GM19239 (cell line): ENCODE measurements around the gene TBX3.

Experiments
- DNase-seq: peaks from one replicate; pipeline ENCODE4 v3.0.0; 2011; ENCODE audit warnings: low spot score; ENCODE audit not compliant: insufficient read length
- FAIRE-seq: peaks from 2 replicates; lab custom pipeline; 2011; peaks lifted over from hg19 to GRCh38; lab: Jason Lieb, UNC

TBX3 gene

GRCh38 chr12:114697243-114697716 lies 13.3 kb upstream of the TBX3 start:
- DNase-seq (no peak), FAIRE-seq (no peak)

DNA sequence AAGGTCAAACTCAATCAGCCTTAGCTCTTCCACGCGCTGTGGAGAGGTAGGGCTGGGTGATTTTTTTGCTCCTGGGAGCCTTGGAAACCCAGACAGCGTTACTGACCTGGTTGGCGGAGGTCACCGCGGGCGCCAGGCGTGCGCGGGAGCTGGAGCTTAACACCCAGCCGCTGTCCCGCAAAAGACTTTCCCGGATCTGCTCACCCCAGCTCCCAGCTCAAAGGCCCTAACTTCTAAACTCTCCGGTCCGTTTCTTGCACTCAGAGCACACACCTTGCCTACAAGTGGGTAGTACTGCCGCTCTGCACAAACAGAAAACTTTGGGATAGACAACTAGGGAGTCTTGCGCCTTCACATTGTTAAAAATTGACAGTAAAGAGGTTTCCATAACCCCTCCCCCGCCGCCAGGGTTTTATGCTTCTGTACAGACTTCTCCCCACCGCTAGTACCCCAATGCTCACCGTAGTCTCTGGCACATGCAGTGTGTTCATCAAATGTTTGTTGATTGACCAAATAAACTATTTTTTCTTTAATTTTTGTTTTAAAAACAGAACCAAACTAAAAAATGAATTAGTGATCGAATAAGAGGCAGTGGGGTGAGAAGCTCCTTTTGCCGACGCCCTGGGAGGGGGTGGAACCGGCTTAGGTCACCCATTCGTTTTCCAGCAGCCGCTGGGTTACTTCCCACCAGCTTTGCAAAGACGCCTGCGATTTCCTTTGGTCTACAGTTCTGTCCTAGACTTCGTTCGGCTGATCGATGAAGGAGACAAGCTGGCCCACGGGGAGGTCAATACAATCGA lies 12.7 kb upstream of the TBX3 start:
- no peak for DNase-seq
- no peak for FAIRE-seq

- DNase-seq (no peak), FAIRE-seq (no peak)
These were observed 11.3 kb upstream of the TBX3 start for GRCh38 chr12:114695305-114695592.

- FAIRE-seq, result no peak
- DNase-seq, result no peak
These were observed 10.7 kb upstream of the TBX3 start for GRCh38 chr12:114694436-114695304.

DNA sequence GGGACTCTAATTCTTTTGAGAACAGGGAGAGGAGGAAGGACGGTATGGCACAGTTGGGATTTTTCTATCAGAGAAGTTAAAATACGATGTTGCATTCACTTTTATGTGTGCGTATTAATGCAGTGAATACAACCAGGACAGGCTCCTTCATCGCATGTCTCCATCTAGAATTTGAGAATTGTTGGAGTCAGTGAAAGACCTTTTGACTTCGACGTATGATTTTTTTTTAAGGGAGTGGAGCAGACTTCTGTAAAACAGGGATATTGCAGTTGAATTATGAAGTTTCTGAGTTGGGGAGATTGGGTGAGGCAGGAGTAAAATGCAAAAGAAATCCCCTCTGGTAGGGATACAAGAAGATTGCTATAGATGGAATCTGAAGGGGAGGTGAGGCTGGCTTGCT lies 9.6 kb upstream of the TBX3 start:
- no peak for DNase-seq
- FAIRE-seq, result no peak

DNA sequence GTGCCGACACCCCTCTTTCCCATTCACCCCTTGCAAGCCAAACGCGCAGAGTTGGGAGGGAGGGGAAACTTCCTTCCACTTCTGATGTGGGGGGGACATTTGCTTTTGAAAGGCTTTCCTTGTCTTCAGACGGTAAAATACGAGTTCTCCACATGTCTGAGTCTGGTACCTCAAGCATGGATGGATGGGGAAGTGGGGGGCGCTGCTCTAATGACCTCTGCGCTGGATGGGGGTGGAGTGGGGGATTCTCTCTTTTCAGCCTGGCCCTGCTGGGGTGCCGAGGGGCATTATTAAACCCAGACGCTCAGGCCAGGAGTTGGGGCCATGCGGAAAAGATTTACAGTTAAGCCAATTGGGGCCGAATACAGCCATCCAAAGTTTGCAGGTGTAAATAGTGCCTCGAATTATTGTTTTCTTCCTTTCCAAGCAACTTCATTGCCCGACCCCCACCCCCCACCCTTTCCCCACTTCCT lies 9.1 kb upstream of the TBX3 start:
- FAIRE-seq (no peak), DNase-seq (no peak)

DNA sequence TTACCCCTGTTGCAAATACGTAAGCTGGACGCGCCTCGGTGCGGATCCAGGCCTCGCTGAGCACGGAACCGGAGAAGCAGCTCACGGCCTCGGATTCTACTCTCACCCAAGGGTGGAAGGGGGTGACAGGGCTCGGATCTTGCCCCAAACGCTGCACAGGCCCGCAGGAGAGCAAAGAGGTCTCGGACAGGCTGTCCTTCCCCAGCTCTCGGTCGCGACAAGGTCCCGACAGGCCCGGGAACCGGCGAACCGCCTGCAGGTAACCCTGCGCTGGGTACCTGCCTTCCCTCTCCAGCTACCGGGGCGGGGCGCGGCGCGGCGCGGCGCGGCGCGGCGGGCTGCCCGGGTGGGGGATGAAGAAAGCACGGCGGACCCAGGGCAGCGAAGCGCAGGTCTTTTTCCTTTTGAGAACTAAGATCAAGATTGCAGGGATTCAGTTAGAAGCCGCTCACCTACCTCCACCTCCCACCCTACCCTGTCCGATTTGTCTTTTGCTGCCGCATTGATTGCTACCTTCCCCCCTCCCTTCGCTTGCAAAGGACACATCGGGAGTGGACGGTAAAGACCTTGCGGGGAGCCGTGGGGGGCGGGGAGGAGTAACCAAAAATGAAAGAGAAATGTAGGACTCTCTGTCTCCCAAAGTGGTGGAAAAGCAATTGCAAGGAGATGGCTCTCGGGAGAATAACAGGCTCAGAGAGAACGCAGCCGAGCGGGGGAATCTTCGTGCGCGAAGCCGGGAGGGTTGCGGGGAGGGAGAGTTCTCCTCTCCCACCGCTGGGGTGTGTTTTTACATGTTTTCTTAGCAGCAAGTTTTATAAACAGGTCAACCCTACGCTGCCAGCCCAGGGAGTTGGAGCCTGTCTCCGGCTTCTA lies 8.4 kb upstream of the TBX3 start:
- FAIRE-seq, result no peak

DNA sequence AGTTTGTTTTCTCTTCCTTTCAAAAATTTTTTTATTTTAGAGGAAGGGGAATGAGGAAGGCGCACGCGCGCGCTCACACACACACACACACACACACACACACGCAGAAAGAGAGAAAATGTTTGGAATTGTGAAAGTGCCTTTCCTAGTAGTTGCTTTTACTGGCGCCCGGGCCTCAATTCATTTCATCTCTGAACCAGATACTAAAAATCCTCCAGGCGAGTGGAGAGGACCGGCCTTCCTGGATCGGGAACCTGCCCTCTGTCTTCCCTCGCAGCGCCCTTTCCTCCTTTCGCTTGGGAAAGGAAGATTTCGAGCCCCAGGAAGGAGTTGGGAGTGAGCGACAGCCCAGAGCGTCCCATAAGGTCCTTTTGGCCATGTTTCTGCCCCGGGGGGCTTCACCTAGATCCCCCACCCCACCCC lies 7.8 kb upstream of the TBX3 start:
- no peak for DNase-seq
- no peak for FAIRE-seq

More for the DNA sequence above, 8.4 kb upstream of the TBX3 start:
- no peak for DNase-seq

GRCh38 chr12:114691196-114691595 lies 7.2 kb upstream of the TBX3 start:
- FAIRE-seq, result no peak

GRCh38 chr12:114690267-114691135 lies 6.5 kb upstream of the TBX3 start:
- no peak for FAIRE-seq
- DNase-seq, result no peak

More at GRCh38 chr12:114691196-114691595, 7.2 kb upstream of the TBX3 start:
- no peak for DNase-seq

GRCh38 chr12:114689075-114689994 lies 5.4 kb upstream of the TBX3 start:
- no peak for FAIRE-seq
- DNase-seq, result no peak

DNA sequence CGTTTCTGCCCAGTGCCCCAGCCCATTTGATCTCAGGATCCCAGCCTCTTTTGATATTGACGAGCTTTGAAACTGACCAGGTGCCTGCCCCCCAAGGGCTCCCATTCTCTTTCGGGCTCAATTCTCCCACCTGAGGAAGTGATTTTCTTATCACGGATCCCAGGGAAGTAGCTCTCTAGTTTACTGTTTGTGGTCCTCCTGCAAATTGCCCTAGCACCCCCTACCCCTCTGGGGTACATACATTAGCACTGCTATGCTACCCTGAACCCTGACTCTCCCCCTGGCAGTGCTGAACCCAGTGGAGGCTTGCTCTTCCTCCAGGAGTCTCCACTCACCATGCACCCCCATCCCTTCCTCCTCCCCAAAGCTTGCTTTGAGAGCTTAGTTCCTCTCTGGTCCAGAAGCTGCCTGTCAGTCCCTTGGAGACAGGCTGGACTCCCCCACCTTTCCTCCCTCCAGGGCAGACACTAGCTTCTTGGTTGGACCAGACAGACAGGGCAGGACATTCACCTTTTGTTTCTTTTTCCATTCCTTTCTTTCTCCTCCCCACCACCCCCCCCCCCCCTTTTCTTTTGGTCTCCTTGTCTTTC lies 4.4 kb upstream of the TBX3 start:
- no peak for FAIRE-seq
- DNase-seq, result no peak

DNA sequence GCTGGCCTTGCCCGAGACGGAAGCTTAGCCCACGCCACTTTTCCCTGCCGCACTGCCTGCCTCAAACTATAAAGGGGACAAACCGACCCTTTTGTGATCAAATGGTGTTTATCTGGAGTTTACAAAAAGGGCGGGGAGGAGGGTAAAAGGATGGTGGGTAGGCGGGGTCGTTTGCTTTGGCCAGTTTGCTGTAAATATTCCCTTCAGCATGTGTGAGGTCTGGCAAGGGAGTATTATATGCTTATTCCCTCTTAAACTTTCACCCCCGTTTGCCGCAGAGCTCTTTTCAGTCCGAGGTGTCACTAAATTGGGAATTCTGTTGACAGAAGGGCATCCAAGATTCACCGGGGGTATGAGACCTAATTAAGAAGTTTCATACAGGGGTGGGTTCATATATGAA lies 3.8 kb upstream of the TBX3 start:
- DNase-seq (no peak), FAIRE-seq (no peak)

GRCh38 chr12:114686773-114687500 lies 3.0 kb upstream of the TBX3 start:
- FAIRE-seq (no peak), DNase-seq (no peak)

GRCh38 chr12:114686426-114686772 lies 2.4 kb upstream of the TBX3 start:
- DNase-seq (no peak), FAIRE-seq (no peak)

DNA sequence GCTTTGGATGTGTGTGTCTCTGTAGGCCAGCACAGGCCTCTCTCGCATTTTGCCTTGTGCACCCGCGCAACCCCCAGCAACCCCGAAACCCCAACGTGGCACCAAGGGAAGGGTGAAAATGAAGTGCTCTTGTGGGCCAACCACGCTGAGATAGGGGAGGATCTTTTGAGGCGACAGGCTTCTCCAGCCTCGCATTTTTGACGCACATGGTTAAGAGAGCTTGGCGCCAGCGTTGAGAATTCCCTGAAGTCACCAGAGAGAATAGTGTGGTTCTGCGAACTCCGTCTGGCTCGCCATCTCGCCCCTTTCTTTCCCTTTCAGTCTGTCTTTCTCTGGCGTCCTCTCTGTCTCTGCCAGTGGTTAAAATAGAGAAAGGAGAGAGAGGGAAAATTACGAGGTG lies 1.9 kb upstream of the TBX3 start:
- FAIRE-seq (no peak), DNase-seq (no peak)

- FAIRE-seq, result no peak
- no peak for DNase-seq
These were observed 1.4 kb upstream of the TBX3 start for GRCh38 chr12:114685320-114685781.
